Naive thymus-derived CD8-positive, alpha-beta T cell (primary cell): ENCODE data around the gene SFI1. TPM values are rescaled to one million over a fixed set of nuclear protein-coding genes. Genes with fewer than 3 reads are reported as not detected.
"Not testable (repeated sequence)": the region's sequence is repeated elsewhere in the genome, so short reads cannot be mapped to it uniquely, and the experiment has no call there.

Experiments used
- ATAC-seq, 2 donors: fragments of 150-1000 bp; cut with Tn5 transposase in 1 of 2; sonication (Bioruptor Pico), chemical (Tn5 transposase) in 1 of 2; 1 replicate in 1 of 2; 2 replicates in 1 of 2; pipeline ENCODE4 v1.10.0; 2021; ENCODE audit warnings: mild to moderate bottlenecking in 2 of 2, moderate library complexity in 2 of 2
- POLR2A ChIA-PET: fragments of 350-600 bp; sonication (Branson Sonifier 250); formaldehyde crosslinking; loops from one replicate; lab custom pipeline; 2021; ENCODE audit warnings: antibody characterized with exemption; lab: Charles Lee
- DNase-seq, 10 donors: peaks; one replicate each; pipeline versions ENCODE4 v3.0.0 to v3.0.0-alpha.2; 2020 to 2022
- H3K27ac Mint-ChIP-seq, 10 donors: one replicate each; pipeline ENCODE4 v1.8.0; 2020 to 2022; ENCODE audit warnings: mild to moderate bottlenecking in 10 of 10, mixed read lengths in 10 of 10, moderate library complexity in 4 of 10, inconsistent platforms in 1 of 10
- H3K27me3 Mint-ChIP-seq, 5 donors: one replicate each; pipeline ENCODE4 v1.8.0; 2021 to 2022; ENCODE audit warnings: mixed read lengths in 5 of 5
- H3K36me3 Mint-ChIP-seq, 3 donors: one replicate each; pipeline ENCODE4 v1.8.0; 2020 to 2022; ENCODE audit warnings: mixed read lengths in 3 of 3, mild to moderate bottlenecking in 2 of 3, inconsistent platforms in 1 of 3
- H3K4me1 Mint-ChIP-seq, 4 donors: one replicate each; pipeline ENCODE4 v1.8.0; 2021 to 2022; ENCODE audit warnings: mixed read lengths in 4 of 4
- H3K4me3 Mint-ChIP-seq, 10 donors: one replicate each; pipeline ENCODE4 v1.8.0; 2020 to 2022; ENCODE audit warnings: mild to moderate bottlenecking in 10 of 10, mixed read lengths in 10 of 10, moderate library complexity in 6 of 10, inconsistent platforms in 1 of 10
- H3K9me3 Mint-ChIP-seq, 9 donors: one replicate each; pipeline ENCODE4 v1.8.0; 2020 to 2022; ENCODE audit warnings: mixed read lengths in 9 of 9, mild to moderate bottlenecking in 3 of 9, inconsistent platforms in 1 of 9, moderate library complexity in 1 of 9
- polyA plus RNA-seq, 3 donors: library from polyadenylated mRNA; unstranded; fragments of 300-500 nt; fragmentation: Illumina TruSeq; gene quantifications; one replicate each; pipeline ENCODE4 v1.2.3, GENCODE V29; 2021
- total RNA-seq, 8 experiments: library from RNA in 2 of 8; stranded (reverse) in 2 of 8; gene quantifications; one replicate each; pipeline ENCODE4 v1.2.3 and lab custom pipeline; 2021 to 2026

The SFI1 gene
- total and polyA plus RNA-seq, 5 experiments from 2014 or later: 23.1 to 371 (median 49.8) TPM

GRCh38 chr22:31578171-31578570 lies 81.8 kb downstream of the SFI1 start:
- no peak overlapping the region for H3K4me3 Mint-ChIP-seq
- peak overlapping the region in 2 of 10 donors; percentile 31 to 69 for H3K27ac Mint-ChIP-seq

DNA sequence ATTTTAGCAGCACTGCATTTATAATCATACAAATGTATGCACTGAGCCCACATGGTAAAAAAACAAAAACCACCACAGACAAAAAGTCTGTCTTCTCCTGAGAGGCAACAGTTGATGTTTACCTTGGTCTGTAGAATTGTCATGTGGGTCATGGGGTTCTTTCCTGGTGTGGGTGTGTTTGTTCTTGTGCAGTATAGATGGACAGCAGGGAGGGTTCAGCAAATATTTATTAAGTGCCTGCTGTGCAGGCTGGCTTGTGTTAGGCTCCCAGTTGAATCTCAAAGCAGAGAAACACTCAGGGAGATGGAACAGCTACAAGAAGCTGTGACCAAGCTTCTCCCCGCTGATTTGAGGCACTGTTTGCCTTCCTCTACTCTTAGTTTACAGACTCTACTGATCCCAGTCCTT lies 83.5 kb downstream of the SFI1 start:
- H3K9me3 Mint-ChIP-seq: no peaks in the 10 kb centered on the region
- H3K27ac Mint-ChIP-seq: peak overlapping the region in 3 of 10 donors; percentile 29 to 60 (median 30)
- POLR2A ChIA-PET: no interaction called here
- DNase-seq (no peak), ATAC-seq (no peak)
- peaks cover 0 to 9% (median 5%) of the 10 kb centered on the region in 4 donors for H3K4me1 Mint-ChIP-seq
- H3K27me3 Mint-ChIP-seq: no peaks in the 10 kb centered on the region
- peaks cover 0 to 92% (median 19%) of the 10 kb centered on the region in 3 donors for H3K36me3 Mint-ChIP-seq
- no peak overlapping the region for H3K4me3 Mint-ChIP-seq

More at GRCh38 chr22:31578171-31578570, 81.8 kb downstream of the SFI1 start:
- Mint-ChIP-seq H3K27me3 (no peaks in the 10 kb centered on the region), H3K36me3 (peaks cover 0 to 92% (median 21%) of the 10 kb centered on the region in 3 donors), H3K9me3 (no peaks in the 10 kb centered on the region), H3K4me1 (peaks cover 0 to 7% (median 2%) of the 10 kb centered on the region in 4 donors)
- POLR2A ChIA-PET: no interaction called here
- DNase-seq (no peak), ATAC-seq (no peak)

DNA sequence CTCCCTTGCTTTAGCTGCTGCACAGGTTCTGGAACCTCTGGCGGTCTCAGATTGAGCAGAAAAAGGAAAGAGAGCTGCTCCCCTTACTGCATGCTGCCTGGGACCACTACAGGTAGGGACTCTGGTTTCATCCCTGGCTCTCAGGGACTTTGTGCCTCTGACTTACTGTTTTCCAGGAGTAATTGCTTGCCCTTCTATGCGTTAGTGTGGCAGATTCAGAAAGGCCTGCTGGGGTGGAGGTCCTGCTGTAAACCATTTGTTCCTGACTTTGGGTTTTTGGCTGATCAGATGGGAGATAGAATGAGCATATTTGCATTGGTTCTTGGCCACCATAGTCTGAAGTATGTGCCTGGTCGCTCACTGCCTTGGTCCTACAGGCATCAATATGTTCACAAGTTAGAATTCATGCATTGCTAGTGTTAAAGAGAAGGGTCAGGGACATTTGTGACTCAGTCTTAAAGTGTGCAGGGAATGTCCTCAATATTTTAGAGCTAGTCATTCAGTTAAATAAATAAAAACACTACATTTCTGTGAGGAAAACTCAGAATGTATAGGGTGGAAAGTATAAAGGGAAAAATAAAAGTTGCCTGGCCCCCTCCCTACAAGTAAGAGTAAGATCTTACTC lies 87.6 kb downstream of the SFI1 start:
- no peaks in the 10 kb centered on the region for H3K9me3 Mint-ChIP-seq
- peaks cover 0 to 94% (median 28%) of the 10 kb centered on the region in 3 donors for H3K36me3 Mint-ChIP-seq
- no peak overlapping the region for H3K4me3 Mint-ChIP-seq
- POLR2A ChIA-PET: no interaction called here
- H3K4me1 Mint-ChIP-seq: peaks cover 3 to 21% (median 9%) of the 10 kb centered on the region in 4 donors
- DNase-seq (no peak), ATAC-seq (no peak)
- peak overlapping the region in 8 of 10 donors; percentile 7 to 75 (median 32) for H3K27ac Mint-ChIP-seq
- no peaks in the 10 kb centered on the region for H3K27me3 Mint-ChIP-seq

DNA sequence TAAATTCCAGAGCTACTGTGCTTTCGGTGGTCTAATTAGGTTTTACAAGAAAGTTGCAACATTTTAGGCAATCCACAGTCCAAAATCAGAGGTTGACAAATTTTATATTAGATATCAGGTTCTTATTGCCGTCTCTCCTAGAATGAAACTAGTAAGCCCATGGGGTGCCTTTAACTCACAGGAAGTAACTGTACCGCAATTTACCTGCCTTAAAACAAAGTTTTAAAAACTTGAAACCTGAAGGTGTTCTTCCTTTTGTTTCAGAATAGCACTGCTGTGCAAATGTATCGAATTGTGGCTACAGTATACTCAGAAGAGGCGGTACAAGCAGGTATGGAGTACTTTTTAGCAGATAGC lies 88.4 kb downstream of the SFI1 start:
- H3K4me1 Mint-ChIP-seq: peaks cover 3 to 21% (median 9%) of the 10 kb centered on the region in 4 donors
- ATAC-seq: no peak
- peaks cover 0 to 93% (median 33%) of the 10 kb centered on the region in 3 donors for H3K36me3 Mint-ChIP-seq
- no peaks in the 10 kb centered on the region for H3K27me3 Mint-ChIP-seq
- DNase-seq: no peak
- H3K9me3 Mint-ChIP-seq: no peaks in the 10 kb centered on the region
- peak overlapping the region in 1 of 10 donors; percentile 42 for H3K4me3 Mint-ChIP-seq
- POLR2A ChIA-PET: interaction anchor here (1.4 kb wide), 1 partner anchor 46 kb away, joined by 3 read pairs; no protein-coding TSS in a partner anchor
- H3K27ac Mint-ChIP-seq: peak overlapping the region in 4 of 10 donors; percentile 21 to 77 (median 60)

DNA sequence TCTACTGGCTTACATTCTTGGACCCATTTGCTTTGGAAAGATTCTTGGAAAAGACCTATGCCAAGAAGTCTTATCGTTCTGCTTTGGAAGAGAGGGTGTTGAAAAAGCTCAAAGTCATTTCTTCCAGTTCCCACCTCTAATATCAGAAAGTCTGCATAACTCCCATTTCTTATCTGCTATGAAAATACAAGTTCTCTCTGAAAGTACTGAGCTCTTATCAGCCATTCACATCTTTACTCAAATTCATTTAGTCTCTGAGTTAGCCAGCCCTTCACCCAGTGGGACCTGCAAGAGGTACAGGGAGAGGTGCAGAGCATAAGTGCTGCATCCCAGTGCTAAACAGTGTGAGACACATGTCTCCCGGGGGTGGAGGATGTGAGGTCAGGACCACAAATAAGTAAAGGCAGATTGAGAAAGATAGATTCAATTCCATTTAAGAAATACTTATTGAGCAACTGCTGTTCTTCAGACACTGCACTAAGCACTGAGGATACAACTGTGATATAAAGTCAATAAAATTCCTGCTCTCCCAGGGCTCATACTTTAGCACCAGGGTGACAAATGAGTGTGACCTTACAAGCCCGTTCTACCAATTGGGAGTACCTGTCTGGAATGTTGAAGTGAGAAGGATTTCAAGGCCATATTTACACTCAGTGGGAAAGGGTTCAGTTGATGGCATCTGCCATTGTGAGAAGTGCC lies 89.0 kb downstream of the SFI1 start:
- ATAC-seq (no peak), DNase-seq (no peak)
- Mint-ChIP-seq H3K27ac (peak overlapping the region in 7 of 10 donors; percentile 25 to 87 (median 75)), H3K36me3 (peaks cover 0 to 87% (median 33%) of the 10 kb centered on the region in 3 donors), H3K9me3 (no peaks in the 10 kb centered on the region), H3K4me3 (peak overlapping the region in 1 of 10 donors; percentile 42), H3K27me3 (no peaks in the 10 kb centered on the region), H3K4me1 (peaks cover 3 to 21% (median 8%) of the 10 kb centered on the region in 4 donors)
- POLR2A ChIA-PET: interaction anchor here (1.4 kb wide), 1 partner anchor 45 kb away, joined by 3 read pairs; no protein-coding TSS in a partner anchor

- POLR2A ChIA-PET: interaction anchor here (0.6 to 1.4 kb wide), 2 partner anchors 44 to 374 kb away, joined by 3 read pairs; no protein-coding TSS in a partner anchor
- Mint-ChIP-seq H3K9me3 (no peaks in the 10 kb centered on the region), H3K4me1 (peaks cover 3 to 21% (median 8%) of the 10 kb centered on the region in 4 donors), H3K27ac (peak overlapping the region in 9 of 10 donors; percentile 5 to 86 (median 38)), H3K36me3 (peaks cover 0 to 83% (median 30%) of the 10 kb centered on the region in 3 donors), H3K4me3 (no peak overlapping the region), H3K27me3 (no peaks in the 10 kb centered on the region)
- DNase-seq (no peak), ATAC-seq (no peak)
Observed at GRCh38 chr22:31586137-31586920, 90.0 kb downstream of the SFI1 start.

- POLR2A ChIA-PET: no interaction called here
- DNase-seq (no peak), ATAC-seq (no peak)
- Mint-ChIP-seq H3K27me3 (no peaks in the 10 kb centered on the region), H3K9me3 (no peaks in the 10 kb centered on the region), H3K4me3 (no peak overlapping the region), H3K27ac (peak overlapping the region in 3 of 10 donors; percentile 4 to 57 (median 41)), H3K4me1 (peaks cover 3 to 14% (median 8%) of the 10 kb centered on the region in 4 donors), H3K36me3 (peaks cover 0 to 67% (median 30%) of the 10 kb centered on the region in 3 donors)
Observed at GRCh38 chr22:31588970-31589675, 92.8 kb downstream of the SFI1 start.

GRCh38 chr22:31590161-31590560 lies 93.8 kb downstream of the SFI1 start:
- H3K27ac Mint-ChIP-seq, DNase-seq, H3K4me3 Mint-ChIP-seq, H3K4me1 Mint-ChIP-seq, H3K27me3 Mint-ChIP-seq, ATAC-seq, POLR2A ChIA-PET, H3K9me3 Mint-ChIP-seq: not testable (repeated sequence)
- peaks cover 0 to 62% (median 27%) of the 10 kb centered on the region in 3 donors for H3K36me3 Mint-ChIP-seq

DNA sequence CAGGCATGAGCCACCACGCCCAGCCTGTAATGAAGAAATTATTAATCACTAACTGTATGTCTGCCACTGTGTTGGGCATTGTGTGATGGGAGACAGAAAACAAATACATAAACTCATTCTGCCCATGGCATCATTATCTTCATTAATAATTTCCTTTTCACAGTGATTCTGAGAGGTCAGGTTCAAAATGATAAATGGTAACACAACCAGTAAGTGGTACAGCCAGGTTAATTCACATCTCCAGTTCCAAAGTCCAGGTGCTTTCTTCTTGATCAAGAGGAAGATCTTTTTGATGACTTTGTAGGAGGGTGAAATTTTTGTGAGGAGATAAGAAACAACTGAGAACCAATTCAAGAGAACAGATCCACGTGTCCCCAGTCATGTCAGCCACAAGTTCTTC lies 98.9 kb downstream of the SFI1 start:
- Mint-ChIP-seq H3K27ac (peak overlapping the region in 3 of 10 donors; percentile 2 to 27 (median 16)), H3K27me3 (no peaks in the 10 kb centered on the region), H3K4me1 (peaks cover 0 to 6% (median 0%) of the 10 kb centered on the region in 4 donors), H3K36me3 (peaks cover 0 to 39% (median 4%) of the 10 kb centered on the region in 3 donors), H3K9me3 (no peaks in the 10 kb centered on the region), H3K4me3 (no peak overlapping the region)
- no peak for DNase-seq
- POLR2A ChIA-PET: no interaction called here
- no peak for ATAC-seq

- POLR2A ChIA-PET: no interaction called here
- H3K27me3 Mint-ChIP-seq: no peaks in the 10 kb centered on the region
Observed at GRCh38 chr22:31602259-31602952, 106.1 kb downstream of the SFI1 start.

DNA sequence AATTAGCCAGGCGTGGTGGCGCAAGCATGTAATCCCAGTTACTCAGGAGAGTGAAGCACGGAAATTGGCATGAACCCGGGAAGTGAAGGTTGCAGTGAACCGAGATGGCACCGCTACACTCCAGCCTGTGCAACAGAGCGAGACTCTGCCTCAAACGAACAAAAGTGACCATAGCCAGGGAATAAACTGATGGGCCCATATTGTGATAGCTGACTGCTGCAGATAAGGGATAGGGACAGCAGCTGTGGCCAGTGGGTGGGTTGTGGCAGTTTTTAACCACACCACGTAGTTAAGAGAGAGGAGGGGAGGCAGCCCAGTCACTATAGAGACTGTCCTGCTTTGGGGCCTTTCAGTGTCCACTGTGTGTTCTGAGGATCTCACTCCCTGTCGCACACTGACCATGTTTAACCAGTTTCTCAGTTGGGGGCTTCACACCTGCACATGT lies 106.8 kb downstream of the SFI1 start:
- ATAC-seq (no peak), DNase-seq (no peak)
- Mint-ChIP-seq H3K36me3 (peaks cover 0 to 72% (median 0%) of the 10 kb centered on the region in 3 donors), H3K4me3 (no peak overlapping the region), H3K4me1 (peaks cover 0 to 5% (median 2%) of the 10 kb centered on the region in 4 donors), H3K27me3 (no peaks in the 10 kb centered on the region), H3K9me3 (no peaks in the 10 kb centered on the region), H3K27ac (peak overlapping the region in 1 of 10 donors; percentile 58)
- POLR2A ChIA-PET: no interaction called here

More at GRCh38 chr22:31602259-31602952, 106.1 kb downstream of the SFI1 start:
- Mint-ChIP-seq H3K27ac (peak overlapping the region in 2 of 10 donors; percentile 17 to 33), H3K9me3 (no peaks in the 10 kb centered on the region), H3K4me3 (no peak overlapping the region), H3K4me1 (peaks cover 0 to 5% (median 2%) of the 10 kb centered on the region in 4 donors), H3K36me3 (peaks cover 0 to 67% (median 1%) of the 10 kb centered on the region in 3 donors)
- ATAC-seq (no peak), DNase-seq (no peak)
